Body of pancreas (tissue), 4 donors: Measurements from ENCODE around the gene PVR. TPM values are rescaled to one million over a fixed set of nuclear protein-coding genes. Genes with fewer than 3 reads are reported as not detected.

Experiments
- ATAC-seq: fragments of 150-250 bp; one replicate; pipeline ENCODE4 v1.9.1; 2016
- DNase-seq, 4 donors: peaks; one replicate each; pipeline ENCODE4 v3.0.0-alpha.2; 2019
- H3K27ac ChIP-seq, 4 donors: fragments of 200-600 bp; sonication (generic); 1 replicate in 3 of 4; 2 replicates in 1 of 4; pipeline versions ENCODE4 v1.5.1 to v1.6.1; 2016 to 2019; ENCODE audit warnings: mild to moderate bottlenecking in 1 of 4, mixed read lengths in 1 of 4, moderate library complexity in 1 of 4
- H3K27me3 ChIP-seq, 2 donors: fragments of 200-600 bp; sonication (generic); one replicate each; pipeline ENCODE4 v1.6.0; 2016; ENCODE audit warnings: mild to moderate bottlenecking in 1 of 2
- H3K36me3 ChIP-seq, 2 donors: fragments of 200-600 bp; sonication (generic); replicated peaks in 1 of 2; 2 replicates each; pipeline ENCODE4 v1.5.1; 2016; ENCODE audit warnings: low read depth in 2 of 2; ENCODE audit not compliant: insufficient read depth in 1 of 2
- H3K4me1 ChIP-seq: fragments of 200-600 bp; sonication (generic); one replicate; pipeline ENCODE4 v1.6.0; 2016
- H3K4me3 ChIP-seq, 2 donors: fragments of 200-600 bp; sonication (generic); 1 replicate in 1 of 2; 2 replicates in 1 of 2; pipeline ENCODE4 v1.5.1; 2016 to 2019
- H3K9me3 ChIP-seq, 3 donors: fragments of 200-600 bp; sonication (generic); 1 replicate in 2 of 3; 2 replicates in 1 of 3; pipeline ENCODE4 v1.5.1; 2016
- POLR2A ChIP-seq, 3 donors: fragments of 450-650 bp; IDR thresholded peaks; one replicate each; pipeline ENCODE4 v1.6.1; 2016; ENCODE audit warnings: antibody characterized with exemption in 3 of 3, mild to moderate bottlenecking in 2 of 3
- WGBS, 2 donors: methylation state at CpG; one replicate each; pipeline ENCODE4 v1.1.5; 2017; 5-methylcytosine and 5-hydroxymethylcytosine counted together
- intact Hi-C: fragments of 100-400 bp; cut with DNase I; formaldehyde crosslinking; loops from one replicate; pipeline ENCODE4 v1.15.1; 2023
- total RNA-seq, 2 donors: library from RNA; depleted of rRNA; stranded (reverse); fragments of >200 nt; gene quantifications; one replicate each; pipeline ENCODE4 v1.1.0, GENCODE V29; 2016
- TF ChIP-seq, protein P1 (sequence below), 7 experiments: fragments of 450-650 bp in 4 of 7; fragments of 200-600 bp in 3 of 7; sonication (generic) in 3 of 7; IDR thresholded peaks; one replicate each; pipeline ENCODE4 v1.5.1; 2016 to 2019; ENCODE audit warnings: antibody characterized with exemption in 7 of 7

Gene PVR
- total RNA-seq, 2 donors from 2014 or later, result 36.8 to 55.4 TPM

DNA sequence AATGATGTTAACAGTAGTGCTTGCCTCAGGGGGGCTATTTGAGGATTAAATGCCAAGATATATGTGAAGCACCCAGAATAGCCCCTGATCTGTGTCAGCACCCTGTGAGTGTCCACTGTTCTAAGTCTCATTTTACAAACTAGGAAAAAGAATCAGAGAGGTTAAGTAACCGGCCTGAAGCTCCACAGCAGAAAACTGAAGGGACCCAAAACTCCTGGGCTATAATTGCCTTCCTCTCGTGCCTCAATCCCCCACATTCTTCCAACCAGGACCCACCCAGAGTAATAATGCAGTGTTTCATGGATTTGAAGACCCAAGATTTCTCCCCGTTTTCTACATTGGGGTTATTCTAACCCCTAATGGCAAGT lies 2.3 kb downstream of the PVR start:
- DNase-seq (no peak), ATAC-seq (no peak)
- Histone ChIP-seq H3K27ac (no peak overlapping the region), H3K4me3 (no peak overlapping the region), H3K9me3 (no peaks in the 10 kb centered on the region), H3K36me3 (peaks cover 4 to 7% of the 10 kb centered on the region in 2 donors), H3K27me3 (no peaks in the 10 kb centered on the region), H3K4me1 (peaks cover 13% of the 10 kb centered on the region)
- intact Hi-C loops, result no loop called here
- no peak for TF ChIP-seq POLR2A (IDR thresholded peaks at IDR 0.05)
- TF ChIP-seq, protein P1, sequence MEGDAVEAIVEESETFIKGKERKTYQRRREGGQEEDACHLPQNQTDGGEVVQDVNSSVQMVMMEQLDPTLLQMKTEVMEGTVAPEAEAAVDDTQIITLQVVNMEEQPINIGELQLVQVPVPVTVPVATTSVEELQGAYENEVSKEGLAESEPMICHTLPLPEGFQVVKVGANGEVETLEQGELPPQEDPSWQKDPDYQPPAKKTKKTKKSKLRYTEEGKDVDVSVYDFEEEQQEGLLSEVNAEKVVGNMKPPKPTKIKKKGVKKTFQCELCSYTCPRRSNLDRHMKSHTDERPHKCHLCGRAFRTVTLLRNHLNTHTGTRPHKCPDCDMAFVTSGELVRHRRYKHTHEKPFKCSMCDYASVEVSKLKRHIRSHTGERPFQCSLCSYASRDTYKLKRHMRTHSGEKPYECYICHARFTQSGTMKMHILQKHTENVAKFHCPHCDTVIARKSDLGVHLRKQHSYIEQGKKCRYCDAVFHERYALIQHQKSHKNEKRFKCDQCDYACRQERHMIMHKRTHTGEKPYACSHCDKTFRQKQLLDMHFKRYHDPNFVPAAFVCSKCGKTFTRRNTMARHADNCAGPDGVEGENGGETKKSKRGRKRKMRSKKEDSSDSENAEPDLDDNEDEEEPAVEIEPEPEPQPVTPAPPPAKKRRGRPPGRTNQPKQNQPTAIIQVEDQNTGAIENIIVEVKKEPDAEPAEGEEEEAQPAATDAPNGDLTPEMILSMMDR (IDR thresholded peaks at IDR 0.05), result no peak
- WGBS, 2 donors, result 89 to 100% methylated on average over 3 of the region's 3 CpGs

DNA sequence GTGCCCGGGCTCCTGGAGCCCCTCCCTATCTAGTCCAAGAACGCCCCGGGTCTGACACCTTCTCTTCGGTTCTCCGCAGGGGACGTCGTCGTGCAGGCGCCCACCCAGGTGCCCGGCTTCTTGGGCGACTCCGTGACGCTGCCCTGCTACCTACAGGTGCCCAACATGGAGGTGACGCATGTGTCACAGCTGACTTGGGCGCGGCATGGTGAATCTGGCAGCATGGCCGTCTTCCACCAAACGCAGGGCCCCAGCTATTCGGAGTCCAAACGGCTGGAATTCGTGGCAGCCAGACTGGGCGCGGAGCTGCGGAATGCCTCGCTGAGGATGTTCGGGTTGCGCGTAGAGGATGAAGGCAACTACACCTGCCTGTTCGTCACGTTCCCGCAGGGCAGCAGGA lies 3.4 kb downstream of the PVR start:
- DNase-seq (no peak), ATAC-seq (no peak)
- H3K27me3 ChIP-seq, result no peaks in the 10 kb centered on the region
- peaks cover 7 to 10% of the 10 kb centered on the region in 2 donors for H3K36me3 ChIP-seq
- peaks cover 13% of the 10 kb centered on the region for H3K4me1 ChIP-seq
- no peaks in the 10 kb centered on the region for H3K9me3 ChIP-seq
- intact Hi-C loops, result no loop called here
- WGBS, 2 donors, result 83 to 93% methylated on average over 30 to 31 of the region's 31 CpGs
- TF ChIP-seq, protein P1 (IDR thresholded peaks at IDR 0.05), result no peak
- TF ChIP-seq POLR2A (IDR thresholded peaks at IDR 0.05), result no peak
- H3K4me3 ChIP-seq, result no peak overlapping the region
- no peak overlapping the region for H3K27ac ChIP-seq

DNA sequence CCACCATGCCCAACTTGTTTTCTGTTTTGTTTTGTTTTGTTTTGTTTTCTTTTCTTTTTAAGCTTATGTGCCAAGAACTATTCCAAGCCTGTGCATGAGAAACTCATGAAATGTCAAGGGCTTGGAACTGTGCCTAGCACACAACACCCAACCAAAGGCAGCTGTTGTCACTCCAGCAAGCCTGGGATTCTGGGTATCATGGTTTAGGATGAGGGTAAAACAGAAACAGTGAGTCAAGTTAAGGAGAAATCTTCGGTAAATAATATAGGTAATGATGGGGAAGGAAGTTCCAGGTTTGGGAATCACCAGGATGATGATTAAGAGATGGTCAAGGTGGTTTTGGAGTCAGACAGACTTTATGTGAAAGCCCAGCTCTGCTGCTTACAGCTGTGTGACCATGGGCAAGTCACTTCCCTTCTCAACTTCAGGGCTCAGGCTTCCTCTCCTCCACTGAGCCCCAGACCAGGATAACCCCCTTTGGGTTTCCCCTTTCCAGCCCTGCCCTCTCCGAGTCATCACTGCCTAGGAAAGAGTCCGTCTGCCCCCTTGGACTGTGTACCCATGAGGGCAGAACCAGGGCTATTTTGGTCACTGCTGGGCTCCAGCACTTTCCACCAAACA lies 5.0 kb downstream of the PVR start:
- no peaks in the 10 kb centered on the region for H3K27me3 ChIP-seq
- TF ChIP-seq, protein P1 (IDR thresholded peaks at IDR 0.05), result no peak
- no peak for TF ChIP-seq POLR2A (IDR thresholded peaks at IDR 0.05)
- H3K9me3 ChIP-seq, result no peaks in the 10 kb centered on the region
- intact Hi-C loops, result no loop called here
- H3K4me1 ChIP-seq, result peaks cover 8% of the 10 kb centered on the region
- no peak for ATAC-seq
- no peak overlapping the region for H3K27ac ChIP-seq
- H3K36me3 ChIP-seq, result peaks cover 7 to 12% of the 10 kb centered on the region in 2 donors
- H3K4me3 ChIP-seq, result no peak overlapping the region
- DNase-seq, result peak in 1 of 4 donors; percentile 46
- WGBS, 2 donors, result 68 to 77% methylated on average over 3 of the region's 3 CpGs

DNA sequence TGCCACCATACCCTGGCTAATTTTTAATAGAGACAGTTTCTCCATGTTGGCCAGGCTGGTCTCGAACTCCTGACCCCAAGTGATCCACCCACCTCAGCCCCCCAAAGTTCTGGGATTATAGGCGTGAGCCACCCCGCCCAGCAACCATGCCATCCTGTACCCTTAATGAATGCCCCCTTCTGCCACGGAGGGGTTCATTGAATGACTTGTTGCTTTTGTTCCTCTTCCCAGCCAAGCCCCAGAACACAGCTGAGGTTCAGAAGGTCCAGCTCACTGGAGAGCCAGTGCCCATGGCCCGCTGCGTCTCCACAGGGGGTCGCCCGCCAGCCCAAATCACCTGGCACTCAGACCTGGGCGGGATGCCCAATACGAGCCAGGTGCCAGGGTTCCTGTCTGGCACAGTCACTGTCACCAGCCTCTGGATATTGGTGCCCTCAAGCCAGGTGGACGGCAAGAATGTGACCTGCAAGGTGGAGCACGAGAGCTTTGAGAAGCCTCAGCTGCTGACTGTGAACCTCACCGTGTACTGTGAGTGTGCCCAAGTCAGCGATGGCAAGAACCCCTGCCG lies 6.0 kb downstream of the PVR start:
- ATAC-seq, result no peak
- TF ChIP-seq POLR2A (IDR thresholded peaks at IDR 0.05), result no peak
- TF ChIP-seq, protein P1 (IDR thresholded peaks at IDR 0.05), result no peak
- no peak overlapping the region for H3K27ac ChIP-seq
- no peaks in the 10 kb centered on the region for H3K9me3 ChIP-seq
- intact Hi-C loops, result no loop called here
- peaks cover 8% of the 10 kb centered on the region for H3K4me1 ChIP-seq
- H3K27me3 ChIP-seq, result no peaks in the 10 kb centered on the region
- peaks cover 7 to 12% of the 10 kb centered on the region in 2 donors for H3K36me3 ChIP-seq
- 78 to 93% methylated on average over 6 to 15 of the region's 15 CpGs for WGBS, 2 donors
- H3K4me3 ChIP-seq, result no peak overlapping the region
- peak in 2 of 4 donors; percentile 27 to 37 for DNase-seq

DNA sequence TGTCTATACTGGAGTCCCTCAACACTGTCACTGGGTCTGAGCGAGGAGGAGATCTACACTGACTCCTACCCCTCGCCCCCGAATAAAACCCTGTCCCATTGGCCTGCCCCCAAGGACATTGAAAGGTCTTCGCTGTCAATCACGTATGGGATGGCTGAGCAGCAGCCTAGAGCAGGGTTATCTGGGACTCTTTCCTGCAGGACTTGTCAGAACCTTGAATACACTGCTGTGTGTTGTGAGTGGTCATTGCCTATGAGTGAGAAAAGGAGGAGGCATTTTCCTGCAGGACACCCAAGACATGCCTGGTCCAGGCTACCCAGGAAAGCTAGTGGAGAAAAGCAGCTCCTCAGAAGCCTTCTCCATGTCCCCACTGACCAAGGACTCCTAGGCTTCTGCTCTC lies 9.6 kb downstream of the PVR start:
- H3K4me1 ChIP-seq, result peaks cover 1% of the 10 kb centered on the region
- DNase-seq (no peak), ATAC-seq (no peak)
- 86 to 88% methylated on average over 5 of the region's 5 CpGs for WGBS, 2 donors
- peaks cover 7 to 16% of the 10 kb centered on the region in 2 donors for H3K36me3 ChIP-seq
- no peak for TF ChIP-seq POLR2A (IDR thresholded peaks at IDR 0.05)
- TF ChIP-seq, protein P1 (IDR thresholded peaks at IDR 0.05), result no peak
- intact Hi-C loops, result no loop called here
- no peaks in the 10 kb centered on the region for H3K27me3 ChIP-seq
- H3K4me3 ChIP-seq, result no peak overlapping the region
- H3K9me3 ChIP-seq, result no peaks in the 10 kb centered on the region
- H3K27ac ChIP-seq, result no peak overlapping the region
